ENCODE results near the gene GSTM2. TPM values are rescaled to one million over a fixed set of nuclear protein-coding genes. Genes with fewer than 3 reads are reported as not detected.

Gene GSTM2
- total and polyA plus RNA-seq, 2 donors (not counting 3 experiments of a cell fraction or from before 2014, with no cell fraction given): 21.5 to 23.6 TPM

- Histone ChIP-seq H3K4me2 (ENCODE audit: insufficient read depth, low read length) (no peak overlapping the region), H3K9me1 (replicated peaks; ENCODE audit: control insufficient read depth, extremely low read depth, insufficient read depth, low read length) (no peaks in the 10 kb centered on the region), H3K9ac (replicated peaks; ENCODE audit: extremely low read depth, insufficient read depth, low read length) (no peak overlapping the region), H3K36me3 (ENCODE audit: control insufficient read depth in 2 of 2, extremely low read depth in 1 of 2, insufficient read depth in 2 of 2, low read length in 2 of 2) (no peaks in the 10 kb centered on the region), H3K27me3 (ENCODE audit: control insufficient read depth in 2 of 2, insufficient read depth in 2 of 2, low read length in 2 of 2) (peaks cover 16 to 23% of the 10 kb centered on the region in 2 experiments), H2AFZ (ENCODE audit: low read depth, low read length) (no peak overlapping the region), H4K20me1 (replicated peaks; ENCODE audit: control insufficient read depth, extremely low read depth, insufficient read depth, low read length) (no peaks in the 10 kb centered on the region), H3K79me2 (ENCODE audit: control insufficient read depth, insufficient read depth, low read length) (no peaks in the 10 kb centered on the region), H3K9me3 (replicated peaks; ENCODE audit: control insufficient read depth, insufficient read depth, low read length) (no peaks in the 10 kb centered on the region), H3K4me3 (replicated peaks in 1 of 3; ENCODE audit: insufficient read depth in 1 of 3, low read depth in 1 of 3, low read length in 3 of 3) (no peak overlapping the region), H3K27ac (ENCODE audit: insufficient read depth, low read depth, low read length) (no peak overlapping the region), H3K4me1 (ENCODE audit: control insufficient read depth, extremely low read depth, insufficient read depth, low read length) (peaks cover 4% of the 10 kb centered on the region)
- CTCF ChIA-PET: interaction anchor here (1.0 to 5.6 kb wide), 6 partner anchors 14 to 331 kb away, joined by 3 to 144 read pairs (median 54); partner anchors contain the start of genes AHCYL1 and GSTM1
- BruUV-seq (replicated peaks): no TSS peak
- TF ChIP-seq GATA2 (IDR thresholded peaks at IDR 0.05; ENCODE audit: insufficient read depth, insufficient read length, low read depth, low read length) (no peak), POLR2AphosphoS5 (IDR thresholded peaks at IDR 0.05; ENCODE audit: insufficient read depth, low read depth, low read length) (no peak), FOS (IDR thresholded peaks at IDR 0.05; ENCODE audit: borderline replicate concordance, insufficient read depth, low read length) (no peak), MYC (IDR thresholded peaks at IDR 0.05; ENCODE audit: low read depth, low read length) (no peak), EZH2 (IDR thresholded peaks at IDR 0.05; ENCODE audit: borderline replicate concordance, low read depth, low read length, severe bottlenecking) (no peak), JUN (IDR thresholded peaks at IDR 0.05; ENCODE audit: borderline replicate concordance, insufficient read depth, insufficient read length, low read depth) (no peak), CTCF (IDR thresholded peaks at IDR 0.05; ENCODE audit: extremely low read depth in 1 of 2, insufficient read depth in 1 of 2, low read depth in 1 of 2, low read length in 2 of 2) (no peak)
- dilution Hi-C loops (cut with MboI; ENCODE audit: extremely low pct_ligation_motif_present, low sequenced_read_pairs) (no loop called here), intact Hi-C loops (cut with micrococcal nuclease) (no loop called here)
- DNase-seq (ENCODE audit: low read depth, low spot score) (no peak), FAIRE-seq (no peak)
- POLR2A ChIA-PET: no interaction called here
These were observed 14.6 kb upstream of the GSTM2 start for GRCh38 chr1:109653306-109653705.
